ENCODE results near the gene CAV1.

GRCh38 chr7:116593359-116594075 lies 68.7 kb downstream of the CAV1 start:
- TF ChIP-seq CTCF (IDR thresholded peaks at IDR 0.05) (no peak), POLR2A (IDR thresholded peaks at IDR 0.05) (no peak)
